DND-41 (cell line): ENCODE measurements around the gene RAE1.

ENCODE experiments used
- EZH2 ChIP-seq: IDR thresholded peaks from 3 replicates; pipeline ENCODE4 v1.6.1; 2012; ENCODE audit warnings: borderline replicate concordance, low read depth, mild to moderate bottlenecking, moderate library complexity, low read length, inconsistent platforms; ENCODE audit not compliant: severe bottlenecking
- TF ChIP-seq, protein P1 (sequence below): IDR thresholded peaks from 2 replicates; pipeline ENCODE4 v1.5.1; 2012; ENCODE audit warnings: borderline replicate concordance, low read length, moderate library complexity, mild to moderate bottlenecking; ENCODE audit not compliant: poor library complexity, severe bottlenecking; ENCODE audit errors: extremely low read depth

DNA sequence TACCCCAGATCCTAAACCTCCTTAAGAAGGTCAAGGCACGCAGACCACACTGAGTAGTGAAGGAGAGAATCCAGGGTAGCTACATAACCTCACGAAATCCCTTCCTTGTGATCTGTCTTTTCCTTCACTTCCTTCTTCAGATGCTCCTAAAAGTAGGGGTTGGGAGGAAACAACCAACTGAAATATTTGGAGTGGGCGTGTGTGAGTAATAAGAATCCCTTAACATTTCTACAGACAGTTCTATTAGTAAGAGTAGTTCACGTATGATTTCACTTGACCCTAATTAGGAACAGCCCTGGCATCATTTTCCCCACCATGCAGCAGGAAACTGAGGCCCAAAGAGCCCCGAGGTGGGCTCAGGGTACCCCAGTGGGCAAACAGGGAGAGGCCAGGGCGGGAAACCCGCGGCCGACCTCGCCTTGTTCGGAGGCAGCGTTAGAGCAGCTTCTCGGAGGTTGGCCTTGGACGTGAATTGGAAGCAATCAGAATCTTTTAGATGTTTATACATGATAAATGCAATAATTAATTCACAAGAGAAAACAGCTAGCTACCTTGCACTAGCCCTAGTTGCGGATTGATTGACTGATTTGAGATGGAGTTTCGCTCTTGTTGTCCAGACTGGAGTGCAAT is 859 bp upstream of the RAE1 start:
- TF ChIP-seq, protein P1, sequence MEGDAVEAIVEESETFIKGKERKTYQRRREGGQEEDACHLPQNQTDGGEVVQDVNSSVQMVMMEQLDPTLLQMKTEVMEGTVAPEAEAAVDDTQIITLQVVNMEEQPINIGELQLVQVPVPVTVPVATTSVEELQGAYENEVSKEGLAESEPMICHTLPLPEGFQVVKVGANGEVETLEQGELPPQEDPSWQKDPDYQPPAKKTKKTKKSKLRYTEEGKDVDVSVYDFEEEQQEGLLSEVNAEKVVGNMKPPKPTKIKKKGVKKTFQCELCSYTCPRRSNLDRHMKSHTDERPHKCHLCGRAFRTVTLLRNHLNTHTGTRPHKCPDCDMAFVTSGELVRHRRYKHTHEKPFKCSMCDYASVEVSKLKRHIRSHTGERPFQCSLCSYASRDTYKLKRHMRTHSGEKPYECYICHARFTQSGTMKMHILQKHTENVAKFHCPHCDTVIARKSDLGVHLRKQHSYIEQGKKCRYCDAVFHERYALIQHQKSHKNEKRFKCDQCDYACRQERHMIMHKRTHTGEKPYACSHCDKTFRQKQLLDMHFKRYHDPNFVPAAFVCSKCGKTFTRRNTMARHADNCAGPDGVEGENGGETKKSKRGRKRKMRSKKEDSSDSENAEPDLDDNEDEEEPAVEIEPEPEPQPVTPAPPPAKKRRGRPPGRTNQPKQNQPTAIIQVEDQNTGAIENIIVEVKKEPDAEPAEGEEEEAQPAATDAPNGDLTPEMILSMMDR, result no peak
- TF ChIP-seq EZH2, result no peak
